Measurements from ENCODE around the gene RPS18. TPM values are rescaled to one million over a fixed set of nuclear protein-coding genes. Genes with fewer than 3 reads are reported as not detected.
A peak's percentile ranks its signal among the peaks of the same experiment; 100 is the strongest.

Gene RPS18
- polyA plus RNA-seq, 1 donor, result 4,951 TPM

GRCh38 chr6:33314943-33315792, 43.3 kb downstream of the RPS18 start:
- no peak for DNase-seq (ENCODE audit: low read depth)

DNA sequence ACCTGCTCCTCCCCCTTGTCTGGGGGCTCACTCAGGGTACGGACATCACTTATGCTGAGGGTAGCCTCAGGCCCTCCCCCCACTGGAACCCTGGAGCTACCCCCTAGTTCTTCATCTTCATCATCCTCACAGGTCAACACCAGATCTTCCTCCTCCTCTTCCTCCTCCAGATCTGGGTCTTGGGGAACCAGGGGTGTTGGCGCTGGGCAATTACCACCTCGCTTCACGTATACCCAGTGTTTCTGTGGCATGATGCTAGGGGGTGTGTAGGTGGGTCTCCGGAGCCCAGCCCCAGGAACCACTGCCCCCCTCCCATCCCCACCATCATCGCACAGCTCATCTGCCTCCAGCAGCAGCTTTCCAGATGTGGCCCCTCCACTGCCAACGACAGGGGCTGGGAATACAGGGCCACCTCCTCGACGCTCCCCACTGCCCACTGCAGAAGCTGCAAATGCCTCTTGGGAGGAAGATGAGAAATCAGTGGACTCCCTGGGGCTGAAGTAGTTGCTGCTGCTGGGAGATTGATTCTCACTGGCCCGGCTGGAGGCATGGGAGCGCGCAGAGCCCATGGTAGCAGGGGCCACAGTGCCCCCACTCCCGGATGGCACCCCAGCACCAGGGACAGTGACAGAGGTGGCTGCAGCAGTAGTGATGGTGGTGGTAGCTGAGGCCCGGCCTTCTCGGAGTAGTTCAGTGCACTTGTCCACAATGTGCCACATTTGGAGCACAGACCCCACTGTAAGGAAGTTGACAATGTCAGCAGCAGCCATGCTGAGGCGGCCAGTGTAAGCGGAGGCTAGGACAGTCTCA, 44.1 kb downstream of the RPS18 start:
- DNase-seq (ENCODE audit: low read depth), result no peak

GRCh38 chr6:33316603-33317418, 44.9 kb downstream of the RPS18 start:
- DNase-seq (ENCODE audit: low read depth), result no peak

DNA sequence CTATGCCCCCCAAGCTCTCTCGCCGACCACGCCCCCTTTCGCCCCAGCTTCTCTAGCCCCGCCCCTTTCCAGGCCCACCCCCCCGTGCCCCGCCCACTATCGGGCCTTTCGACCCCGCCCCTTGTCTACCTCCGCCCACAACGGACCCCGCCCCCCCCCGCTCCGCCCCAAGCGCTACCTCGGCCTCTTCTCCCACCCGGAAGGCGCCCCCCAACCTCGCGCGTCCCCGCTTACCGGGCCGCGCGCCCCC, 45.5 kb downstream of the RPS18 start:
- no peak for DNase-seq (ENCODE audit: low read depth)

- DNase-seq (ENCODE audit: low read depth), result peak; percentile 96
These were observed 46.0 kb downstream of the RPS18 start, which contains the start of gene ZBTB22 for GRCh38 chr6:33317669-33318425. Gene ZBTB22 (minus strand): TSS chr6:33317744. CDS start chr6:33316916, 828 bp downstream.

GRCh38 chr6:33318426-33319073, 46.7 kb downstream of the RPS18 start:
- DNase-seq (ENCODE audit: low read depth), result no peak

DNA sequence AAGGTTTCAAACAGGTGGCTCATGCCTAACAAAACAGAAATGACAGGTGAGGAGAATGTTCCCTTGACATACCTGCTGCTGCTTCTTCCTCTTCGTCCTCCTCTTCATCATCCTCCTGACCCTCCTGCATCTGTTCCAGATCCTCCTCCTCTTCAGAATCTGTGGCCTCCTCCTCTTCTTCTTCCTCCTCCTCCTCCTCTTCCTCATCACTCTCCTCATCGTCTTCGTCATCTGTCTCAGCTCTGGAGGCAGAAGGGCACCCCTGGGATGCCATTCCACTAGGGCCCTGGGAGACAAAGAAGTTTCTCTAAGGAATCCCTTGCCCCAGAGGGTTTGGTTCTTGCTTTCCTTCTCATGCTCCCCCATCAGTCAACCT, 48.1 kb downstream of the RPS18 start:
- DNase-seq (ENCODE audit: low read depth), result no peak

DNA sequence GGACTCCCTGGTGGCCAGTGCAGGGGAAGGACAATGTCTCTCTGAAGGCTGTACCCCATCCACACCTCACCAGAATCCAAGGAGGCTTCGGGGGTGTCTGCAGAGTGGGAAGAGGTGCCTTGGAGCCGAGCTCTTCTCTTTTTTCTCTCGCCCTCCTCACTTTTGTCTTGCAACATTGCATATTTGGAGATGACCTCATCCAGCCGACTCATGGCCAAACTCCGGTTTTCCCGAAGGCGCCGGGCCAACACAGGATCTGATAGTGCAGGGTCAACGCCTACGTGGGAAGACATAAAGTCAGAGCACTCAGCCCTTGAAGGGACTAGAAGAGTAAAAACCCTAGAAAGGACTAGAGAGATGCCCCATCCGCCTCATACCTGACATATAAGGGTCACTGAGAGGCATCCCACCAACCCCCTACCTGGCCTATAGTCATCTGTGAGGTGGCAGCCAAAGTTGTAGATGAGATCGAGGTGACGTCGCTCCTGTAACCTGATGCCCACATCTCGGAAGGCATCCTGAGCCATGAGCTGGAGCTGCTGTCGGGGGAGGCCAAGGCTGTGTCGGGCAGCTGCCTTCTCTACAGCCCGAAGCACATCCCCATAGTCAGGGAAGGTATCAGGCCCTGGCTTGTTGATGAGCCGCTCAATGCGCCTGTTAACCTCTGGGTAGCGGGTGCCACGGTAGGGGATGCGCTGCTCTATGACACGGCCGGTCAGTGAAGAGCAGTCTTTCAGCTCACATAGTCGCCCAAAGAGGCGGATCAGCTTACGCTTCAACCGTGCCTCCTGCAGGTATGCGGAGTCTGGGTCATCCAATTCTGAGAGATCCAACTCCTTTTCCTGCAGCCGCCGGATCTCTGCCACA, 48.7 kb downstream of the RPS18 start:
- DNase-seq (ENCODE audit: low read depth), result no peak

DNA sequence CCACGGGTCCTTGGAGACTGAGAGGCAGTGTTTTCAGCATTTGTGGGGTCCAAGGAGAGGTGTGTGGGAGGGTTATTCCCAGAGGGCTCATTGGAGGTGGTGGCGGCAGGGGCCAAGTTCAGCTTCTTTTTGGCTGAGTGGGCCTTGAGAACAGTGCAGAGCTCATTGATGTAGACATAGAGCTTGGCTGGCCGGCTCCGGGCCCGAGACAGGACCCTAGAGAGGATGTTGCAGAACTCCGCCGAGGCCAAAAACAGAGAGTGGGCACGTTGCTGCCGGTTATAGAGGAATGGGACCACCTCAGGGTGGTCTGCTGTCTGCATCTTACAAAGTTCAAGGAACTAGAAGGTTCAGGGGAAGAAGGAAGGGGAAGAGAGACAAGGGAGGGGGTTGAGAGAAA, 49.4 kb downstream of the RPS18 start:
- no peak for DNase-seq (ENCODE audit: low read depth)

DNA sequence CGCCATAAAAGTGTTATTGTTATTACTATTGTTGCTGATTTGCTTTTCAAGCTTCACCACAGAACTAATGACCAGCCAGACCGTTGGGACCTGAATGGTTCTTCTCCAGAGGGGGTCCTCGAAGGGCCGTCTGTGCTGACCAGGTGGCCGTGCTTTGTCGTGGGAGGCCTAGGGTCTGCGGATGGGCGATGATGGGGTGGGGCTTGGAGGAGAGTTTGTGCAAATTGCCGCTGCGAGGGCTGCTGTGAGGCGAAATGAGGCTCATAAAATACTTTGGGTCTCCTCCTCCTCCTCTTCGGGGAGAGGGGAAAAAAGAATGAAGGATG, 51.7 kb downstream of the RPS18 start:
- DNase-seq (ENCODE audit: low read depth), result no peak

DNA sequence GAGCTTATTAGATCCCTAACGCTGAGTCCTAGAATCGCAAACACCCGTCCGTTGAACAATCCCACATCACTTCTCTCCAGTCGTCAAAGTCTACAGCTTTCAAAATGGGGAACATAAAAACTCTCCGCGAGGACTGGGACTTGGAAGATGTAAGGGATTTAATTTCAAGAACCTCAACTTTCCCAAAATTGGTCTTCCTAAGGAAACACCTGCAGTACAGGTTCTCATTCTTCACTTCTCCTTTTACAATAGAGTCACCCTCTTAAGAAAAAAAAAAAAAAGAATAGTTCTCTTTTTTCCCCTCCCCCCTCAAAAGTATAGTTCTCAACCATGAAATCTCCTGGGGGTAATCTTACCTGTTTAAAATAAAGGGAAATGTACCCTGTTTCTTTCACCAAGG, 52.2 kb downstream of the RPS18 start:
- no peak for DNase-seq (ENCODE audit: low read depth)

Other genes with a start within 250 kb of the RPS18 start
- gene HLA-DPA1, start 198.4 kb upstream of the RPS18 start, polyA plus RNA-seq (ENCODE audit: insufficient read length), result 15.1 TPM
- gene HLA-DPB1, start 196.1 kb upstream of the RPS18 start, polyA plus RNA-seq (ENCODE audit: insufficient read length), result 9.5 TPM
- 41.7 TPM for gene COL11A2, start 79.6 kb upstream of the RPS18 start, polyA plus RNA-seq (ENCODE audit: insufficient read length)
- gene RXRB, start 71.4 kb upstream of the RPS18 start, polyA plus RNA-seq (ENCODE audit: insufficient read length), result 40.7 TPM
- 75.0 TPM for gene SLC39A7, start 71.2 kb upstream of the RPS18 start, polyA plus RNA-seq (ENCODE audit: insufficient read length)
- gene HSD17B8, start 67.4 kb upstream of the RPS18 start, polyA plus RNA-seq (ENCODE audit: insufficient read length), result 11.6 TPM
- 29.4 TPM for gene RING1, start 63.6 kb upstream of the RPS18 start, polyA plus RNA-seq (ENCODE audit: insufficient read length)
- 45.3 TPM for gene VPS52, start 199 bp upstream of the RPS18 start, polyA plus RNA-seq (ENCODE audit: insufficient read length)
- 1.6 TPM for gene B3GALT4, start 5.0 kb downstream of the RPS18 start, polyA plus RNA-seq (ENCODE audit: insufficient read length)
- 52.7 TPM for gene WDR46, start 17.2 kb downstream of the RPS18 start, polyA plus RNA-seq (ENCODE audit: insufficient read length)
- gene PFDN6, start 17.5 kb downstream of the RPS18 start, polyA plus RNA-seq (ENCODE audit: insufficient read length), result 43.7 TPM
- 54.4 TPM for gene RGL2, start 26.9 kb downstream of the RPS18 start, polyA plus RNA-seq (ENCODE audit: insufficient read length)
- gene TAPBP, start 42.0 kb downstream of the RPS18 start, polyA plus RNA-seq (ENCODE audit: insufficient read length), result 20.3 TPM
- 13.4 TPM for gene ZBTB22, start 45.7 kb downstream of the RPS18 start, polyA plus RNA-seq (ENCODE audit: insufficient read length)
- 29.5 TPM for gene DAXX, start 50.9 kb downstream of the RPS18 start, polyA plus RNA-seq (ENCODE audit: insufficient read length)
- 18.0 TPM for gene KIFC1, start 119.7 kb downstream of the RPS18 start, polyA plus RNA-seq (ENCODE audit: insufficient read length)
- 48.4 TPM for gene PHF1, start 138.9 kb downstream of the RPS18 start, polyA plus RNA-seq (ENCODE audit: insufficient read length)
- 123 TPM for gene CUTA, start 146.0 kb downstream of the RPS18 start, polyA plus RNA-seq (ENCODE audit: insufficient read length)
- gene SYNGAP1, start 148.0 kb downstream of the RPS18 start, polyA plus RNA-seq (ENCODE audit: insufficient read length), result 28.1 TPM
- gene ZBTB9, start 182.5 kb downstream of the RPS18 start, polyA plus RNA-seq (ENCODE audit: insufficient read length), result 5.8 TPM